Activated B cell treated with CpG ODN at 0.5 μM for 24 hours (primary cell): ENCODE results near the gene ATP1A1. TPM values are rescaled to one million over a fixed set of nuclear protein-coding genes. Genes with fewer than 3 reads are reported as not detected.

ENCODE experiments used
- ATAC-seq: fragments of 200-7000 bp; cut with Tn5 transposase; one replicate; pipeline ENCODE4 v1.10.0; 2021; ENCODE audit warnings: low read depth, mild to moderate bottlenecking, moderate library complexity
- CTCF ChIA-PET: fragments of 350-600 bp; sonication (Branson Sonifier 250); formaldehyde crosslinking; loops from one replicate; lab custom pipeline; 2021; ENCODE audit warnings: antibody characterized with exemption; lab: Charles Lee
- POLR2A ChIA-PET: fragments of 350-600 bp; sonication (Branson Sonifier 250); formaldehyde crosslinking; loops from one replicate; lab custom pipeline; 2021; ENCODE audit warnings: antibody characterized with exemption; lab: Charles Lee
- DNase-seq: peaks from one replicate; pipeline ENCODE4 v3.0.0; 2022
- H3K27ac Mint-ChIP-seq: one replicate; pipeline ENCODE4 v1.8.0; 2020; ENCODE audit warnings: mixed read lengths
- H3K27me3 Mint-ChIP-seq: one replicate; pipeline ENCODE4 v1.8.0; 2021; ENCODE audit warnings: mixed read lengths
- H3K36me3 Mint-ChIP-seq: one replicate; pipeline ENCODE4 v1.8.0; 2021; ENCODE audit warnings: low read depth, mixed read lengths
- H3K4me1 Mint-ChIP-seq: one replicate; pipeline ENCODE4 v1.8.0; 2021; ENCODE audit warnings: mixed read lengths
- H3K4me3 Mint-ChIP-seq: one replicate; pipeline ENCODE4 v1.8.0; 2020; ENCODE audit warnings: mild to moderate bottlenecking, mixed read lengths
- H3K9me3 Mint-ChIP-seq: one replicate; pipeline ENCODE4 v1.8.0; 2020; ENCODE audit warnings: mixed read lengths
- CTCF ChIP-seq: fragments of 200-600 bp; IDR thresholded peaks from one replicate; pipeline ENCODE4 v1.8.0; 2022; ENCODE audit warnings: antibody characterized with exemption, mild to moderate bottlenecking
- intact Hi-C: fragments of 100-400 bp; cut with micrococcal nuclease; formaldehyde crosslinking; loops from one replicate; pipeline ENCODE4 v1.15.1; 2024
- total RNA-seq: library from RNA; stranded (reverse); gene quantifications from 2 replicates; pipeline ENCODE4 v1.2.3, GENCODE V29; 2022

Gene ATP1A1
- total RNA-seq, 1 donor from 2014 or later = 151 TPM

- Mint-ChIP-seq H3K4me3 (no peak overlapping the region), H3K36me3 (peaks cover 5% of the 10 kb centered on the region), H3K27ac (no peak overlapping the region), H3K27me3 (peaks cover 6% of the 10 kb centered on the region), H3K4me1 (peaks cover 26% of the 10 kb centered on the region), H3K9me3 (no peaks in the 10 kb centered on the region)
- intact Hi-C loops = no loop called here
- TF ChIP-seq CTCF = no peak
- DNase-seq (no peak), ATAC-seq (no peak)
- CTCF ChIA-PET = no interaction called here
- POLR2A ChIA-PET = interaction anchor here (0.7 kb wide), 1 partner anchor 9 kb away, joined by 4 read pairs; no protein-coding TSS in a partner anchor
Observed at GRCh38 chr1:116420417-116421200, 47.6 kb downstream of the ATP1A1 start.

- H3K4me3 Mint-ChIP-seq = no peak overlapping the region
- H3K27me3 Mint-ChIP-seq = peaks cover 9% of the 10 kb centered on the region
- ChIA-PET POLR2A (no interaction called here), CTCF (no interaction called here)
- no peak for ATAC-seq
- DNase-seq = no peak
- H3K4me1 Mint-ChIP-seq = peaks cover under 1% of the 10 kb centered on the region
- no peak overlapping the region for H3K27ac Mint-ChIP-seq
- H3K36me3 Mint-ChIP-seq = no peaks in the 10 kb centered on the region
- intact Hi-C loops = no loop called here
- TF ChIP-seq CTCF = no peak
- H3K9me3 Mint-ChIP-seq = no peaks in the 10 kb centered on the region
Observed at GRCh38 chr1:116424438-116424837, 51.4 kb downstream of the ATP1A1 start.

GRCh38 chr1:116424863-116425262 is 51.8 kb downstream of the ATP1A1 start:
- ATAC-seq (no peak), DNase-seq (no peak)
- no peak overlapping the region for H3K4me3 Mint-ChIP-seq
- no peaks in the 10 kb centered on the region for H3K9me3 Mint-ChIP-seq
- H3K36me3 Mint-ChIP-seq = no peaks in the 10 kb centered on the region
- H3K27me3 Mint-ChIP-seq = peaks cover 12% of the 10 kb centered on the region
- no peak overlapping the region for H3K27ac Mint-ChIP-seq
- no peaks in the 10 kb centered on the region for H3K4me1 Mint-ChIP-seq
- intact Hi-C loops = no loop called here
- POLR2A ChIA-PET = no interaction called here
- no peak for TF ChIP-seq CTCF
- CTCF ChIA-PET = no interaction called here

GRCh38 chr1:116425987-116426386 is 52.9 kb downstream of the ATP1A1 start:
- Mint-ChIP-seq H3K27me3 (peaks cover 12% of the 10 kb centered on the region), H3K27ac (no peak overlapping the region), H3K4me1 (no peaks in the 10 kb centered on the region), H3K36me3 (no peaks in the 10 kb centered on the region), H3K4me3 (no peak overlapping the region), H3K9me3 (no peaks in the 10 kb centered on the region)
- TF ChIP-seq CTCF = no peak
- intact Hi-C loops = no loop called here
- CTCF ChIA-PET = no interaction called here
- DNase-seq (no peak), ATAC-seq (no peak)
- POLR2A ChIA-PET = no interaction called here

GRCh38 chr1:116426401-116426800 is 53.4 kb downstream of the ATP1A1 start:
- ATAC-seq = no peak
- no peak for TF ChIP-seq CTCF

More at GRCh38 chr1:116426401-116426800, 53.4 kb downstream of the ATP1A1 start:
- Mint-ChIP-seq H3K9me3 (no peaks in the 10 kb centered on the region), H3K36me3 (no peaks in the 10 kb centered on the region), H3K4me3 (no peak overlapping the region), H3K27ac (no peak overlapping the region), H3K4me1 (no peaks in the 10 kb centered on the region), H3K27me3 (peaks cover 10% of the 10 kb centered on the region)
- ChIA-PET CTCF (no interaction called here), POLR2A (no interaction called here)
- intact Hi-C loops = no loop called here
- no peak for DNase-seq
